SKM-1 treated with dmso at 0.1 percent for 144 hours (cell line): ENCODE results near the gene DIS3L2.

Experiments
- DNase-seq: peaks from one replicate; lab custom pipeline; 2025; ENCODE audit not compliant: unreplicated experiment; lab: John Stamatoyannopoulos, UW

The DIS3L2 gene

DNA sequence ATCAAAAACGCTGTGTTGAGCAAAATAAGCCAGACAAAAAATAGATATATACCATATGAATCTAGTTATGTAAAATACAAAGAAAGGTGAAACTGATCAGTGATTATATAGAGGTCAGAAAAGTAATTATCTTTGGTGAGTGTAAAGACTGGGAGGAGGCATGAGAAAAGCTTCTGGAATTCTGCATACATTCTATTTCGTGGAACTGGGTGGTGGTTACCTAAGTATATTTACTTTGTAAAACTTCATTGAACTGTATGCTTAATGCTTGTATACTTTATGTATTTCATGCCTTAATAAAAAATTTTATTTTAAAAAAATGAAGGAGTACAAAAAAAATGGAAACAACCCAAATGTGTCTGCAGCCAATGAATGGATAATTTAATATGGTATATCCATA is 263.9 kb downstream of the DIS3L2 start:
- DNase-seq, result no peak

DNA sequence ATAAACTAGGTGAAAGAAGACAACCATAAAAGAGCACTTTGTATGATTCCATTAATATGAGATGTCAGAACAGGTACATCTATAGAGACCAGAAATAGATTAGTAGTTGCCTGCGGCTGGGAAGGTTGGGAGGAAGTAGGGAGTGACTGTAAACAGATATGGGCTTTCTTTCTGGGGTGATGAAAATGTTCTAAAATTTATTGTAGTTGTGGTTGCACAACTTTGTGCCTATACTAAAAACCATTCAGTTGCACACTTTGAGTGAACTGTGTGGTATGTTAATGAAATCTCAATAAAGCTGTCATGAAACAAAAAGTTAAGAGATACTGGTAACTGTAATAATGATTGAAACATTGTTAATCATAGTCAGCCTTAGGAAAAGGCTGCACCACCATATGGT is 264.4 kb downstream of the DIS3L2 start:
- DNase-seq, result no peak

DNA sequence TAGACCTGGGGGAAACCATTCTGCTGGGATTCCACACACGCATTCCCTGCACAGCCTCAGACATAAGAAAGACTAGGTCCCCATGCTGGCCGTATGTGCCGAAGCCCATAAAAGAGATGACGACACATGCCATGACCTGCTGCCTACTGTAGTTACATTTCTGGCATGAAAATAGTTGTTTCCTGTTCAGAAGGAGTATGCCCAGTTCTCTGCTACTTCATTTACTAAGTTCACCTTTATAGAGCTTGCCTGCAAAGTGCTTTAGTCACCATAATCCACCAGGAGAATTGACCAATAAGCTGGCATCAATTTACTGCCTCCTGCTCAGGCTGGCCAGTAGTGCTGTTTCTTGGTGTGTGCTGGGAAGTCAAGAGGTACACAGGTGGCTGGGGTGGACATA is 266.8 kb downstream of the DIS3L2 start:
- DNase-seq, result no peak

DNA sequence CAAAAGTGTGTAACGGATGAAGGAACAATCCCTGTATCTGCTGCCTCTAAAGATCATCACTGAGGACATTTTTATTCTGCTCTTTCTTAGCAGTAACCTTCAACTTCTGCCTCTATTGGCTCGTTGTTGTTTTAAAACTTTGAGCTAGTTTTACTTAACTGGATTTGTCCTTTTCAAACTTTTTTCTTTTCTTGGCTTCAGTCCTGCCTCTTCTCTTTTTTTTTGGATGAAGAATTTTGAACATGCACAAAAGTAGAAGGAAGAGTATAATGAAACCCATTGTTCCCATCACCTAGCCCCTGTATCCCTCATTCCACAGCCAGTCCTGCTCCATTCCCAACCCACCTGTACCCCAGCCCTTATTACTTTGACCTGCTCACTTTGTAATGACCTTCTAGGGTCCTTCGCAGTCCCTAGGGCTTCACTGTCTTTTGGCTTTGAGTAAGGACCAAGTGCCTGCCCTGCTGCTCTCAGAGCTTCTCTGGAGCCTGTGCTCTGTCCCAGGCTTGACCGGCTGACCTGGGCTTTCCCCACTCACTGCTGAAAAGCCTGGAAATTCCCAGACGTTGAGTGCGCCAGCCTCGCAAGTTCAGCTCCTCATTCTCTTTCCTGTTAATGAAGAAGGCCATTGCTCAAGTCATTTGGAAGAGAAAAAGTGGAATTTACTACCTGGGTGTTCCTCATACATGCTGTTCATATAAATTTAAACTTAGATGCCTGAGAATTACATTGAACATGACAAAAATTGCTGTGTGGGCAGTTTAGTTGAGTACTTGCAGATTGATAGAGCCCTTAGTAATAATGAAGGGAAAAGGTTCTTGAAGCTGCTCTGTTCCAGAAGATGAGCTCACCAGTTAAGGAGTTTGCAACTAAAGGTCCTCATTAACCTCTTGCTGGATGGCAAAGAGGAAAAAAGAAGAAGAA is 267.7 kb downstream of the DIS3L2 start:
- no peak for DNase-seq

DNA sequence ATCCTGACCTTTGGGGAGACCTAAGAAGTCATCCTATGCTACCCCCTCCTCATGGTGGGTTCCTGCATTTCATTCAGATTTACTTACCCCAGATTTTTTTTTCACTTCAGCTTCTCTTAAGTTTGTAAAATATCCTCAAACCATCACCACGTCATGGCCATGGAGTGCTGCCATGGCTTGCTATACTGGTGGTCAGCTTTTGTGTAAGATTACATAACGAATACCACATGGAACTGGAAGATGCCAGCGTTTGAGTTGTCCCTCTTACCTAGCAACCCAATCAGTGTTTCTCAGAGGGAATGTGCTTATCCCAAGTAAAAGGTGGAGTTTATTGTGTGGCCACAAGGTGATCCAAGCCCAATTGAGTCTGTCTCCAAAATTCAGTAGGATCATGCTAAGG is 268.4 kb downstream of the DIS3L2 start:
- DNase-seq, result no peak

DNA sequence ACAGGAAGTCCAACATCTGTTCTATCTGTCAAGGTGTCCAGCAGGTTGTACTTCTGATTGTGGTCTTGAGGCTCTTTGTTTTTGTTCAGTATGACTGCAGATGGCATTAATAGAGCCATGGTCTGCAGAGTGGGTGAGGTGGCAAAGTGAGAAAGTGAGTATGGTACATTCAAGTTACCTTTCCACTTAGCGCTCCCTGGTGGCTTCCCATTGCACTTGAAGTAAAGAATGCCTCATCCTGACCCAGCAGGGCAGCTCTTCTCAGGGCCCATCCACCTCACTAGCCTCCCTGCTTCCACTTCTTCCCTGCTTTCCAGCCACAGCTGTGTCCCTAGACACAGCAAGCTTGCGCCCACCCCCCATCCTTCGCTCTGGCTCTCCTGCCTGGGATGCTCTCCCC is 269.0 kb downstream of the DIS3L2 start:
- DNase-seq, result no peak

DNA sequence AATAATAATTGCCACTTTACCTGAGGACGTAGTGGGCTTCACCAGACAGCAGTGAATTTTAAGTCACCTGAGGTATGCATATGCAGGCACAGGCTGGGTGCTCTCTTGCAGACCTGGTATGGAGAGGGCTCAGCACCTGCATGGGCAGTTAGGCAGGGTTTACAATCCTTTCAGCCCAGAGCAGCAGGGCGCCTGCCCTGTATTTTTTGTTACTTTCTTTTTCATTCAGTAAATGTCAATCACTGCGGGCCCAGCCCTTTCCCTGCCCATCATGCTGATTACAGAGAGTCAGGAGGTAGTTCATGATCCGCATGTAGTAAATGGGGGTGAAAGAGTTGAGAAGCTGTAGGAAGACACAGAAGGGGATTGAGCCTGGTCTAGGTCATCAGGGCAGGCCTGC is 270.0 kb downstream of the DIS3L2 start:
- no peak for DNase-seq

DNA sequence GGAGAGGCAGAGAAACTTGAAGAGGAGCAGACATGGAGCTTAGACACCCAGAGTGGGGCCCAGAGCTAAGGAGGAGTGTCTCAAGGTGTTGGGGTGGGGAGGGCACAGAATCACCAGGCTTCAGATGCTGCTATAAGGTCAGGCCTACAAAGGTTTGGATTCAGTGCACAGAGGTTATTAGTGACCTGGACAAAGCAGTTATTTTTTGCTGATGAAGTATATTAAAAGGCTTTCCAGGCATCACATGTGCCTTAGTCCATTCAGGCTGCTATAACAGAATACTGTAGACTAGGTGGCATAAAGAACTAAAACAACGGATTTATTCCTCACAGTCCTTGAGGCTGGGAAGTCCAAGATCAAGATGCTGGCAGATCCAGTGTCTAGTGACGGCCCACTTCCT is 271.4 kb downstream of the DIS3L2 start:
- DNase-seq, result no peak

DNA sequence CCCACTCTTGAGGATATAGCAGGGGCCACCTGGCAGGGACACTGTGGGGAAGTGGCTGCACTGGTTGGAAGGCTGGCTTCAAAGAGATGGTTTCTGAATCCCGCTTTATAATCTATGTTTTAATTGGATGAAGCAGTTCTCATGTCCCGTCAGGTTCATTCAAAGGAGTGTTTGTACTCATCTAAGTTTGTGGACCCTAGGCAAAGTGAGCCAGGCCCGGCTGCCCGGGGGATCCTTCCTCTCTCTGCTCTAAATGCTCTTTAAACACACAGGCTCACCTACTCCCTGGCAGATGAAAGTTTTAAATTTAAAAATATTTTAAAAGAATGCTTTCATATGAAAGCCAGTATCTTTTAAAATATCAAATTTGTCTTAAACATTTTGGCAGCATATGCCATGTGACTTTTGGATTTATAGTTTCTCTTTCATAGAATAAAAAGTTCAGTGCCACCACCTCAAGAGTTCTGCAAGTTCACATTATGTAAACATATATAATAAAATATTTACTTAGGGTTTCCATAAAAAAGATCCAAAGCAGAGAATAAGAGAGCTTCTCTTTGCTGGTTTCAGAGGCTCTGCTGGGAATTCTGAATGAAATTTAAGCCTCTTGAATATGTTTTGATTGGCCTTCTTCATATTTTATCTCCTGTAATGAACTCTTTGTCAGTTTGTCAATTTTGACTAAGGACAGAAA is 273.6 kb downstream of the DIS3L2 start:
- no peak for DNase-seq

DNA sequence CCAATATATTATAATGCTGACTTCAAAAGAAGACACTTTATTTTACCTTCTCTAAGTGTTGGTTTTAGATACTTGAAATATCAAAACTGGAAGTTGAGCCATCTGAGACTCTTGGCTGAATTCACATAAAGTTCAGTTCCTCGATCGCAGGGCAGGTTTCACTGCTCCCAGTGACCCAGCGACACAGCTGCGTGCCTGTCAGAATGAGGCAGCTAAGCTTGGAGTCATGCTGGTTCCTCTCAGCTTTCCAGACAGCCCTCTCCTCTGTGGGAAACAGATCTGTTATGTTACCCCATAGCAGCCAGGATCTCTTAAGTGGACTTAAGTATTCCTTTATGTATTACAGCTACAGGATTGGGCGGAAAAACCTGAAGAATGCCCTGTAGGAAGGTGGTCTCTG is 274.2 kb downstream of the DIS3L2 start:
- DNase-seq, result no peak

DNA sequence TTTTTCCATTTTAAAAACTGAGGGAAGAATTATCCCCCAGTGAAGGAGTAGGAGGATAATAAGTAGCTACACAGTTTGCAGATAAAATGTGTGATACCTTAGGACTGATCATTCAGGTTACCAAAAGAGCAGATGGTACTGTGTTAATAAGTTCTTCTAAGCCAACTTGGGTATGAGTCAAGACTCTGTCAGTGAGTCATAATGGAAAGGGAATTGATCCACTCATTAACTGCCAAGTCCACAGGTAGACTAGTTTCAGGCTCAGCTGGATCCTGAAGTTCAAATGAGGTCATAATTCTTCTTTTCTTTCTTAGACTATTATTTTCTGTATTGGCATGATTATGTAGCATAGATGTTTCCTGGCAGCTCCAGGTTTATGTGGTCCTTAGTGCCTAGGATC is 274.7 kb downstream of the DIS3L2 start:
- DNase-seq, result no peak

DNA sequence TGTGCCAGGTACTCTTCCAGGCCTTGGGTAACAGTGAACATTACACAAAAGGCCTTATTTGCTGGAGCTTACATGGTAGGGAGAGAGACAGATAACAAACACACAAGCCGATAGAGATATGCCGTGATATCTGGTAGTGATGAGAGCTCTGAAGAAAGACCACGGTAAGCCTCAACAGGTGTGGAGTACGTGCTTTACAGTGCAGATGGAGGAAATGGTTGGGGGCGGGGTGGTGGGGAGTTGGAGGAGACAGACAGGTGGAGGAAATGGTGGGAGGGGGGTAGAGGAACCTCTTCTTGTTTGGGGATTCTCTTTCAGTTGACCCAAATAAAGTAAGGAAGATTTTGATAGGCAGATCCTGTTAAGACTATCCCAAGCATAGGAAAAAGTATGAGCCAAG is 276.0 kb downstream of the DIS3L2 start:
- DNase-seq, result no peak

DNA sequence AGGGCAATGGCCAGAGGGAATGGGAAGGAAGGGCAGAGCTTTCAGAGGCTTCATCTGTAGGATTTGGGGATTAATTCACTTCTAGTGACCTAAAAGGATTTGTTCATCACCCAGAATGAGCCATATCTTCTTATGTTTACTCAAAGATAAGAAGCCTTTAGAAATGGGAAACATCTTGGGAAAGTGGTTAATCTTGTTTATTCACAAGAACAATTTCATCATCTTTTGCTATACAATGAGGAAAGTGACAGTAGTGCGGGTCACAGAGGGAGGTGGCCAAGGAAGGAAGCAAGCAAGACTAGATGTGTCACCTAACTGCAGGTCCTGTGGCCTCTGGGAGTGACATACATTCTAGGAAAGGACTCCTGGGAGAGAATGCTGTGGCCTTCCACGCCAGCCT is 276.6 kb downstream of the DIS3L2 start:
- DNase-seq, result no peak

DNA sequence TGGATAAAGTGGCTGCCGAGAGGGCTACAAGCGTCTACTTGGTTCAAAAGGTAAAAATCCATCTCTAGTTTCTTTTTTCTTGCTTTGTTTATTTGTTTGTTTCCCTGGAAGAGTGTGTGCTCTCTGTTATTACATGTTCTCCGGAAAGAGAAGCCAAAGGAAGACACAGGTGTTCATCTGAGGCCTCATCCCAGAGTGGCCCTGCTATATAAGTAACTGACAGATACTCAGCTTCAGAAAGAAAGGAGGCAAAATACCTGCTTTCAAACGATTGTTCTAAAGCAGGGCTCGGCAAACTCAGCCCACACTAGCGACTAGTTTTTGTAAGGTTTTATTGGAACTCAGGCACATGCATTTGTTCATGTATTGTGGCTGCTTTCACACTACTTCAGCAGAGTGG is 277.1 kb downstream of the DIS3L2 start:
- DNase-seq, result no peak

DNA sequence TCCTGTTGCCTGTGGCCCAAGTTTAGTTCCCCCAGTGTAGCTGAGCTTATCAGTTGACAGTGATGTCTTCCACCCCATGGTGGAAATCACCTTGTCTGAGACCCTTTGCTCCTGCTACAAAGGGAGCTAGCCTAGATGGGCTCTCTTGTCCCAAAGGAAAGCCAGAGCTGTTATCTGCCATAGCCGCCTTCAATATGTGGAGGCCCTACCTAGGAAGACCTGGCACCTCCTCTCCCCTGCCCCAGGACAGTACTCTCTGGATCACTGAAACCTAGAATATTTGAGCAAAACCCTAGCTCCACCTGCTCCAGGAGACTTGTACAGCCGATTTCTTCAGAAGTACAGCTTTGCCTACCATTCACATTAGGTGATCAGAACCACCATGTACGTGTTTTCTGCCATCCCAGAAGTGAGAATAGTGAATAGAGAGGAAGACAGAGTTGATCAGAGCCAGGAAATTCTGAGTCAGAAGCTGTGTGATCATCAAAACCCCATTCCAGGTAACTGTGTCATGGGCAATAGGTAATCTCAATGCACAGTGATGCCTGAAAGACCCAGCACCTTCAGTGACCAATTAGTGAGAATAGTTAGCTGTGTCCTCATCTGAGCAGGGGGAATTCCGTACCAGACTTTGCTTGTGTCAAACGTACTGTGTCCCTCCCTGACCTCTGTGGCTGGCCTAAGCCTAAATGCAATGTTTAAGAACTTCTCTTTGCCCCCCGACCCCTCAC is 278.6 kb downstream of the DIS3L2 start:
- no peak for DNase-seq

DNA sequence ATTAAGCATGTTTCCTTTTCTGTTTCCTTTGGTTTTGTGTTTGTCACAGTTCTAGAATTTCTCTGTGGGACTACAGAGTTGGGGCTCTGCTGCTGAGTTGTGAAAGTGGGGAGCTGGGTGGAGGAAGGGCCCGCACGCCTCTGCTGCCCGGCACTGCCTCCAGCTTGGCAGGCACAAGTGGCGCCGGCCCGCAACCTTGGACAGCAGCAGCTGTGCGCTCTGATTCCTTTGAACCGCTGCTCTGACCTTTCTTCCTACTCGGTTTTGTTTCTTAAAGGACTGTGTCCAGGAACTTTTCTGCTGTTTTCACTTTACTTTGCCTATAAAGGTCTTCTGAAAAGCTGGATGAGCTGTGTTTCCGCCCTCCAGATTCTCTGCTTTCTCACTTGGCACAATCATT is 279.4 kb downstream of the DIS3L2 start:
- DNase-seq, result no peak

DNA sequence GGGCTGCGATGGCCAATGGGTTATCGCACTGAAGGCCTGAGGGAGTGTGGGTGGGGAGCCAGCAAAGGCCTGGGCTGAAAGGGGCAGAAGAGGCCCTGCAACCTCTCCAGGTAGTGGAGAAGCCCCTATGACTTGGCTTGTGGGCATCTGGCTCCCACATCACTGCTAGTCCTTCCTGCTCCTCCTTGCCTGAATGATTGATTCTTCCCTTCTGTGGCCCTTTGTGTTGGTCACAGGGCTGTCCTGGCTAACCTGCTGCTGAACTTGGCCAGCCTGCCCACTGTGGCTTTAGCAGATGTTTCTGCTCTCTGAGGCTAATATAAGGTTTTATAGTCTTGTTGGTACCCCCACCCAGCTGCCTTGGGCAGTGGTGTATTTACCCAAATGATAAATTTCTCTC is 280.8 kb downstream of the DIS3L2 start:
- DNase-seq, result no peak

DNA sequence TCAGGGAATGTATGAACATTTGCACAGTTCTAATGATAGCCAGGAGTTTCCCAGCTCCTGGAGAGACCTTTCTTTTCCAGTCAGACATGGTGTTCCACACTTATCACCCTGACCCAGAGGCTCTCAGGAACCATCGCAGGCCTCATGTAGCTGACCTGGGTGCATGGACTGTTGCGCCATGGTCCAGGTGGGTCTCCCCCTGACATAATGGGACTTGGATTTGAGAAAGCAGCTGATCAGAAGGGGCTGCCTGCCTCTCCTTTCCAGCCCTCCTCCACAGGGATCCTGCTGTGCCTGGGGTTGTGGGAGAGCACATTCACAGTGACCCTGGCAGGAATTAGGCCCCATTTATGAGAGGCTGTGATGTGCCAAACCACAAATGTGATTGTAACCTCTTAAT is 283.6 kb downstream of the DIS3L2 start:
- DNase-seq, result no peak

DNA sequence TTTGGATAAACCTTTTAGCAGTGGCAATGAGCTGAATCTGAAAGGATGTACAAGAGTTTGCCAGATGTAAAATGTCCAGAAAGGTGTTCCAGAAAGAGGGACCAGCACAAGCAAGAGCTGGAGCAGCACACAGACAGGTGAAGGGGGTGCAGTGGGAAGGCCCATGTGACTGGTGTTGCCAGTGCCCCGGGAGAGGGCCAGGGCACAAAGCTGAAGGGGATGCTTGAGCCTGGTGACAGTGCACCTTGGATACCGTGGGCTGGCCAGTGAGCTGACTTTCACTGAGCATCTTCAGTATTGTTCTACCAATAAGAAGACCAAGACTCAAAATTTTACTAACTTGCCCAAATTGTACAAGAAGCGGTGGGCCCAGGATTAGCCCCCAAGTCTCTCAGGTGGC is 284.7 kb downstream of the DIS3L2 start:
- DNase-seq, result no peak

DNA sequence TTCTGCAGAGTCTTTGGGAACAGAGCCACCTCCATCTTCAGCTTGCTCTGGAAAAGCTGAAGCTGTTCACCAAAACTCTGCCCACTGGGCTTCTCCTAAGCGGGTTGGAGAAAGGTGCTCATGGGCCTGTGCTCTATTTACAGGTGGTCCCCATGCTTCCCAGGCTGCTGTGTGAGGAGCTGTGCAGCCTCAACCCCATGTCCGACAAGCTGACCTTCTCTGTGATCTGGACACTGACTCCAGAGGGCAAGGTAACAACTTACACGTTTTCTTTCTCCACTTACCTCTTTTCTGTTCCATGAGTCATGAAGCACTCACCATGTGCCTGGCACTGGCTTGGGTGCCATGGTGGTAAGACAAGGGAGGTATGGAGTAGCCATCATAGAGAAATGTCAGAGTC is 287.6 kb downstream of the DIS3L2 start:
- no peak for DNase-seq

DNA sequence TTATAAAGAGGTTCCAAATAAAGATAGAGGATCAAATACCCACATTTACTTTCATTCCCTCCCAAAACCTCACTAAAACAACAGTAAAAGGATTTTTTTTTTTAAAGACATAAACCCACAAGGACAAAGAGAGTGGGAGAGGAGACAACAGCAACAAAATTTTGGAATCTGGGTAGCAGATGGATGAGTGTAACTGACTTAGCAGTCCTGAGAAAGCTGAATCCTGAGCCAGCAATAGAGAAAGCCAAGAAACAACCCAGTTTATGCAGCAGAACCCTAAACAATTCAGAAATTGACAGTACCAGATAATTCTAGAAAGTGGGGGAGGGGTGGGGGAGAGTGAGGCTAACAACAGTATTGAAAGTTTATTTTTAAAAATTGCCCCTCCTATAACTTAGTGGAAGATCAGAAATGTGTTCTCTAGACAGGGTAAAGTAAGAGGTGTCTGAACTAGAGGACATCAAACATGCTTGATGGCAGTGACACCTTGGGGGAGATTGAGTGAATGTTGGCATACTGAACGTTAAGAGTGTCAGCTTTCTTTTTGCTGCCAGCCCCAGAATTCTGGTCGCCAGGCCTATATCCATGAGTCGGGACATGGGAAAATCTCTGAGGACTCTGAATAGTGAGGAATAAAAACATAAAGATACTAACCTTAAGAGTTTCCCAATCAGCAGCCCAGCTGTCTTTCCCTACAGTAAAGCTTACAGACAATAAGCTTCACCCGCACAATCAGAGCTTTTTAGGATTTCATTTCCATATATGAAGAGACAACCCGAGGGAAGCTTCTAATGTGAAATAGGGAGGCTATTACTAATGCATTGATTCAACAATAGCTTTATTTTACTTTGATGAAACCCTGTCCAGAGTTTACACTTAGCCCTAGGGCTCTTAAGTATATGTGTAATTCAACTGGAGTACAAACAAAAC is 289.0 kb downstream of the DIS3L2 start:
- no peak for DNase-seq
